NT2/D1 (cell line): ENCODE data around the gene ATP6V0C.

ENCODE experiments used
- SUZ12 ChIP-seq: IDR thresholded peaks from 2 replicates; pipeline ENCODE4 v1.6.1; 2011; ENCODE audit not compliant: insufficient read length, insufficient read depth; ENCODE audit errors: extremely low read depth
- YY1 ChIP-seq: IDR thresholded peaks from 2 replicates; pipeline ENCODE4 v1.6.1; 2011; ENCODE audit not compliant: insufficient read length, insufficient read depth
- ZNF274 ChIP-seq: IDR thresholded peaks from 2 replicates; pipeline ENCODE4 v1.6.1; 2011; ENCODE audit warnings: mild to moderate bottlenecking, low read depth, low read length

GRCh38 chr16:2505695-2506094 is 8.1 kb upstream of the ATP6V0C start:
- no peak for TF ChIP-seq ZNF274
- TF ChIP-seq SUZ12: no peak
- TF ChIP-seq YY1: no peak
